NCI-H1694 treated with DMSO at 0.1 percent for 48 hours (cell line): ENCODE results near the gene NKIRAS2.
A peak's percentile ranks its signal among the peaks of the same experiment; 100 is the strongest.
"Not testable (repeated sequence)": the region's sequence is repeated elsewhere in the genome, so short reads cannot be mapped to it uniquely, and the experiment has no call there.

Source experiments
- DNase-seq: peaks from one replicate; lab custom pipeline; 2025; lab: John Stamatoyannopoulos, UW

NKIRAS2 gene

GRCh38 chr17:41998497-41998896 lies 21.4 kb upstream of the NKIRAS2 start:
- DNase-seq: no peak

- DNase-seq: no peak
These were observed 19.3 kb upstream of the NKIRAS2 start for GRCh38 chr17:42000413-42001133.

- no peak for DNase-seq
These were observed 18.2 kb upstream of the NKIRAS2 start for GRCh38 chr17:42001729-42002128.

GRCh38 chr17:42002175-42002791 lies 17.6 kb upstream of the NKIRAS2 start:
- no peak for DNase-seq

- DNase-seq: no peak
These were observed 17.0 kb upstream of the NKIRAS2 start for GRCh38 chr17:42002792-42003301.

GRCh38 chr17:42005166-42005565 lies 14.7 kb upstream of the NKIRAS2 start:
- no peak for DNase-seq

GRCh38 chr17:42009170-42009569 lies 10.7 kb upstream of the NKIRAS2 start:
- DNase-seq: no peak

- not testable (repeated sequence) for DNase-seq
These were observed 9.6 kb upstream of the NKIRAS2 start for GRCh38 chr17:42010266-42010680.

- DNase-seq: no peak
These were observed 8.9 kb upstream of the NKIRAS2 start for GRCh38 chr17:42010898-42011516.

- DNase-seq: not testable (repeated sequence)
These were observed 7.5 kb upstream of the NKIRAS2 start for GRCh38 chr17:42012363-42012762.

- not testable (repeated sequence) for DNase-seq
These were observed 6.2 kb upstream of the NKIRAS2 start for GRCh38 chr17:42013740-42014139.

- no peak for DNase-seq
These were observed 3.5 kb upstream of the NKIRAS2 start for GRCh38 chr17:42016411-42016831.

GRCh38 chr17:42016941-42017865 lies 2.7 kb upstream of the NKIRAS2 start, which contains the start of gene DNAJC7:
Gene DNAJC7 (minus strand): TSS chr17:42017439. CDS start chr17:42017416, 23 bp downstream.
- DNase-seq: peak; percentile 92

GRCh38 chr17:42017866-42018200 lies 2.1 kb upstream of the NKIRAS2 start:
- no peak for DNase-seq

- DNase-seq: no peak
These were observed 1.6 kb upstream of the NKIRAS2 start for GRCh38 chr17:42018339-42018738.

GRCh38 chr17:42018988-42019387 lies 902 bp upstream of the NKIRAS2 start:
- no peak for DNase-seq

GRCh38 chr17:42020845-42021244 lies 955 bp downstream of the NKIRAS2 start:
- DNase-seq: not testable (repeated sequence)

- no peak for DNase-seq
These were observed 3.8 kb downstream of the NKIRAS2 start for GRCh38 chr17:42023524-42024349.

- DNase-seq: no peak
These were observed 5.3 kb downstream of the NKIRAS2 start for GRCh38 chr17:42025191-42025579.

- DNase-seq: no peak
These were observed 6.0 kb downstream of the NKIRAS2 start for GRCh38 chr17:42025936-42026335.
